ENCODE results near the gene BCL2A1. TPM values are rescaled to one million over a fixed set of nuclear protein-coding genes. Genes with fewer than 3 reads are reported as not detected.
A peak's percentile ranks its signal among the peaks of the same experiment; 100 is the strongest.
"Not testable (repeated sequence)": the region's sequence is repeated elsewhere in the genome, so short reads cannot be mapped to it uniquely, and the experiment has no call there.

The BCL2A1 gene
- total RNA-seq, 1 donor from 2014 or later: not detected

DNA sequence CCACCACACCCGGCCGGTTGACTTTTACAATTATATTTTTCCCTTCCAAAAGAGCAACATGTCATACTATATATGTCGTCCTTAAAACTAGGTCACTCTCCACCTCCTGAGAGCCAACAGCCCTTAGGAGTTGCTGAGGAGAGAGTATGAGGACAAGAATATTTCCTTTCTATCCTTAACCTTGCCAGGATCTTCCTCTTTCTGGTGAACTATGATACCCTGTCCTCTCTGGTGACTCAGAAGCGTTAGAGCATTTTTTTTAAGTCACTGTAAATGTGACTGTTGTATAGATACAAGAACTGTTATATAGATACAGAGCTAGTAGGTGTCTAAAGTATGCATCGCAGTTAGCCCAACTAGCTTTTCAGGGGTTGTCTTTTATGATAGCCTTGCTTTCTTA is 40.5 kb downstream of the BCL2A1 start:
- Histone ChIP-seq H3K4me3 (ENCODE audit: low read depth, low read length) (no peak overlapping the region), H3K27me3 (ENCODE audit: control insufficient read depth, insufficient read depth, low read length) (no peaks in the 10 kb centered on the region), H3K36me3 (ENCODE audit: control insufficient read depth, insufficient read depth, low read length) (no peaks in the 10 kb centered on the region)
- no peak for DNase-seq (ENCODE audit: low read depth)
- TF ChIP-seq, protein P1, sequence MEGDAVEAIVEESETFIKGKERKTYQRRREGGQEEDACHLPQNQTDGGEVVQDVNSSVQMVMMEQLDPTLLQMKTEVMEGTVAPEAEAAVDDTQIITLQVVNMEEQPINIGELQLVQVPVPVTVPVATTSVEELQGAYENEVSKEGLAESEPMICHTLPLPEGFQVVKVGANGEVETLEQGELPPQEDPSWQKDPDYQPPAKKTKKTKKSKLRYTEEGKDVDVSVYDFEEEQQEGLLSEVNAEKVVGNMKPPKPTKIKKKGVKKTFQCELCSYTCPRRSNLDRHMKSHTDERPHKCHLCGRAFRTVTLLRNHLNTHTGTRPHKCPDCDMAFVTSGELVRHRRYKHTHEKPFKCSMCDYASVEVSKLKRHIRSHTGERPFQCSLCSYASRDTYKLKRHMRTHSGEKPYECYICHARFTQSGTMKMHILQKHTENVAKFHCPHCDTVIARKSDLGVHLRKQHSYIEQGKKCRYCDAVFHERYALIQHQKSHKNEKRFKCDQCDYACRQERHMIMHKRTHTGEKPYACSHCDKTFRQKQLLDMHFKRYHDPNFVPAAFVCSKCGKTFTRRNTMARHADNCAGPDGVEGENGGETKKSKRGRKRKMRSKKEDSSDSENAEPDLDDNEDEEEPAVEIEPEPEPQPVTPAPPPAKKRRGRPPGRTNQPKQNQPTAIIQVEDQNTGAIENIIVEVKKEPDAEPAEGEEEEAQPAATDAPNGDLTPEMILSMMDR (IDR thresholded peaks at IDR 0.05; ENCODE audit: insufficient read depth, low read length, poor library complexity, severe bottlenecking): no peak

DNA sequence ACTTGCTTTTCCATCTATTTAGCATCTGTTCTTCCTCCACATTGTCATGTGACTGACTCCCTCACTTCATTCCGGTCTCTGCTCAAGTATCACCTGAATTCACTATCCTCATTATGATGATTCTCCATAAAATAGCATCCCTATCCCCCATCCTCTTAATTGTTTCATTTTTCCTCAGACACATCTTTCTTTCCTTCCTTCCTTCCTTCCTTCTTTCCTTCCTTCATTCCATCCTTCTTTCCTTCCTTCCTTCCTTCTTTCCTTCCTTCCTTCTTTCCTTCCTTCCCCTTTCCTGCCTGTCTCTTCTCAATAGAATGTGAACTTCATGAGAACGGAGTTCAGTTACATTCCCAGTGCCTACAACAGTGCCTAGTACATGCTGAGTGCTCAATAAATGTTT is 41.6 kb downstream of the BCL2A1 start:
- H3K4me3 ChIP-seq (ENCODE audit: low read depth, low read length): no peak overlapping the region
- DNase-seq (ENCODE audit: low read depth): no peak
- no peaks in the 10 kb centered on the region for H3K36me3 ChIP-seq (ENCODE audit: control insufficient read depth, insufficient read depth, low read length)
- TF ChIP-seq, protein P1 (IDR thresholded peaks at IDR 0.05; ENCODE audit: insufficient read depth, low read length, poor library complexity, severe bottlenecking): no peak
- H3K27me3 ChIP-seq (ENCODE audit: control insufficient read depth, insufficient read depth, low read length): no peaks in the 10 kb centered on the region

DNA sequence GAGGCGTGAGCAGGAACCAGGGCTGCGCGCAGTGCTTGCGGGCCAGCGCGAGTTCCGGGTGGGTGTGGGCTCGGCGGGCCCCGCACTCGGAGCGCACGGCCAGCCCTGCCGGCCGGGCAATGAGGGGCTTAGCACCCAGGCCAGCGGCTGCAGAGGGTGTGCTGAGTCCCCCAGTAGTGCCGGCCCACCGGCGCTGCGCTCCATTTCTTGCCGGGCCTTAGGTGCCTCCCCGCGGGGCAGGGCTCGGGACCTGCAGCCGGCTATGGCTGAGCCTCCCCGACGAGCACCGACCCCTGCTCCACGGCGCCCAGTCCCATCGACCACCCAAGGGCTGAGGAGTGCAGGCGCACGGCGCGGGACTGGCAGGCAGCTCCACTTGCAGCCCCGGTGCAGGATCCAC is 44.9 kb downstream of the BCL2A1 start:
- not testable (repeated sequence) for H3K27me3 ChIP-seq (ENCODE audit: control insufficient read depth, insufficient read depth, low read length); H3K4me3 ChIP-seq (ENCODE audit: low read depth, low read length); H3K36me3 ChIP-seq (ENCODE audit: control insufficient read depth, insufficient read depth, low read length); DNase-seq (ENCODE audit: low read depth)

DNA sequence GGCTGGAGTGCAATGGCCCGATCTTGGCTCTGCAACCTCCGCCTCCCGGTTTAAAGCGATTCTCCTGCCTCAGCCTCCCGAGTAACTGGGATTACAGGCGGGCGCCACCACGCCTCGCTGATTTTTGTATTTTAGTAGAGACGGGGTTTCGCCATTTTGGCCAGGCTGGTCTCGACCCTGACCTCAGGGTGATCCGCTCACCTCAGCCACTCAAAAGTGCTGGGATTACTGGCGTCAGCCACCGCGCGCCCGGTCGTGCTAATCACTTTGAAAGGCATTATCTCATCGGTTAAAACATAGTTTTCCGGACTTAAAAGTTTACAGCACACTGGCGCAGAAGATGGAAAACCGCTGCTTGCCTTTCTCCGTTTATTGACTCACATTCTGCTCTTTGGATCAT is 46.6 kb downstream of the BCL2A1 start:
- Histone ChIP-seq H3K4me3 (ENCODE audit: low read depth, low read length) (peak overlapping the region; percentile 80), H3K36me3 (ENCODE audit: control insufficient read depth, insufficient read depth, low read length) (peaks cover 2% of the 10 kb centered on the region), H3K27me3 (ENCODE audit: control insufficient read depth, insufficient read depth, low read length) (no peaks in the 10 kb centered on the region)
- TF ChIP-seq, protein P1 (IDR thresholded peaks at IDR 0.05; ENCODE audit: insufficient read depth, low read length, poor library complexity, severe bottlenecking): no peak
- DNase-seq (ENCODE audit: low read depth): no peak

DNA sequence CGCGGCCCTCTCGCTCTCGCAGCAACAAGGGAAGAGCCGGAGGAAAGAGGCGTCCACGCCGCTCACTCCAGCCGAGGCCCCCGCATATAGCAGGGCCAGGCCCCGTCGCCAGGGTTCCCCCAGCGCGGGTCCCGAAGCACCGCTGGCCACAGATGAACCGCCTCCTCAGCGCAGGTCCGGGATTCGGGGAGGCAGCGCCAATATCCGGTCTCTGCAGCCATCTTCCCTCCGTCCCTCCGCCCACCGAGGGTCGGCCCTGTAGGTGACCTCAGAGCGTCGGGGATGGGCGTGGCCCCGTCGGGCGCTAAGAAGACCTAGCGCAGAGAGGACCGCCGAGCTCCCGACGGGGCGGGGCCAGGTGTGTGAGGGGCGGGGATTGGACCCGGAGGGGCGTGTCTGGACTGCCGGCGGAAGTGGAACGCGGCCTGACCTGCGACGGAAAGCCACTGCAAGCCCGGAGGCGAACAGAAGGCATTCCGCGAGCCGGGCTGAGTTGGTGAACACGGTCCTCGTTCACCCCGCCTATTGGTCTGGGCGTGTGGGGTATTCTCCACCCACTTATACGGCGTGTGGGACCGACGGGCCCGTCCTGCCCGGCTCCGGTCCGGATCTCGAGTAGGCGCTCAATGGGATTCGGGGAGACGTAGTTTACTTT is 47.4 kb downstream of the BCL2A1 start:
- TF ChIP-seq, protein P1 (IDR thresholded peaks at IDR 0.05; ENCODE audit: insufficient read depth, low read length, poor library complexity, severe bottlenecking): no peak
- Histone ChIP-seq H3K4me3 (ENCODE audit: low read depth, low read length) (peak overlapping the region; percentile 80), H3K36me3 (ENCODE audit: control insufficient read depth, insufficient read depth, low read length) (peaks cover 5% of the 10 kb centered on the region), H3K27me3 (ENCODE audit: control insufficient read depth, insufficient read depth, low read length) (no peaks in the 10 kb centered on the region)
- peak; percentile 82 for DNase-seq (ENCODE audit: low read depth)

DNA sequence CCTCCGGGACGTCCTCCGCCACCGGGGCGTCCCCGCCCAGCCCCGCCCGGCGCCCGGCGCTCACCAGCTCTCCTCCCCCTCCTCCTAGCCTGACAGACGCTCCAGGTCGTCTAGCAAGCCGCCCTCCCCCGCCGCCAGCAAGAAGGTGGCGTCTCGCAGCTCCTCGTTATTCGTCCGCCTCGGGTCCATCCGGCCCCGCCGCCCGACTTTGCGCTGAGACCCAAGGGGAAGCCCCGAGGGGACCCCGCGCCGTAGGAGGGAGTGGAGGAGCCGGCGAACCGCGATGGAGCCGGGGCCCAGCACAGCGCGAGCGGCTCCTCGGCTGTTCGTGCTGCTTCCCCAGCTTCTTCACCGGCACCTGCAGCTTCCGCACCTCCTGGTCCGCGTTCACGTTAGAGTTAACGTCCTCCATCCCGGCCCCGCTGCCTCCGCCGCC is 47.9 kb downstream of the BCL2A1 start:
- DNase-seq (ENCODE audit: low read depth): no peak
- peak overlapping the region; percentile 80 for H3K4me3 ChIP-seq (ENCODE audit: low read depth, low read length)
- H3K27me3 ChIP-seq (ENCODE audit: control insufficient read depth, insufficient read depth, low read length): no peaks in the 10 kb centered on the region
- H3K36me3 ChIP-seq (ENCODE audit: control insufficient read depth, insufficient read depth, low read length): peaks cover 5% of the 10 kb centered on the region
- TF ChIP-seq, protein P1 (IDR thresholded peaks at IDR 0.05; ENCODE audit: insufficient read depth, low read length, poor library complexity, severe bottlenecking): no peak
